Hepatocyte (in vitro differentiated cells): Measurements from ENCODE around the gene NME4. TPM values are rescaled to one million over a fixed set of nuclear protein-coding genes. Genes with fewer than 3 reads are reported as not detected.

Source experiments
- DNase-seq: peaks from one replicate; pipeline ENCODE4 v3.0.0-alpha.2; 2016; ENCODE audit warnings: low spot score
- H2AFZ ChIP-seq: fragments of 200-600 bp; sonication (generic); 2 replicates; pipeline ENCODE4 v1.6.0; 2016; ENCODE audit warnings: antibody characterized with exemption, mild to moderate bottlenecking
- H3K27ac ChIP-seq: fragments of 200-600 bp; sonication (generic); 2 replicates; pipeline ENCODE4 v1.5.1; 2016; ENCODE audit warnings: mild to moderate bottlenecking
- H3K27me3 ChIP-seq: fragments of 200-600 bp; sonication (generic); 2 replicates; pipeline ENCODE4 v1.6.1; 2016
- H3K36me3 ChIP-seq: fragments of 200-600 bp; sonication (generic); replicated peaks from 2 replicates; pipeline ENCODE4 v1.5.1; 2016; ENCODE audit warnings: low read depth; ENCODE audit not compliant: insufficient read depth
- H3K4me1 ChIP-seq: fragments of 200-600 bp; sonication (generic); 2 replicates; pipeline ENCODE4 v1.5.1; 2016; ENCODE audit warnings: mild to moderate bottlenecking, moderate library complexity; ENCODE audit not compliant: insufficient read depth
- H3K4me2 ChIP-seq: fragments of 200-600 bp; sonication (generic); 2 replicates; pipeline ENCODE4 v1.6.0; 2016
- H3K4me3 ChIP-seq: fragments of 200-600 bp; sonication (generic); 2 replicates; pipeline ENCODE4 v1.5.1; 2016; ENCODE audit warnings: mild to moderate bottlenecking
- H3K79me2 ChIP-seq: fragments of 200-600 bp; sonication (generic); 2 replicates; pipeline ENCODE4 v1.6.0; 2017; ENCODE audit warnings: mild to moderate bottlenecking
- H3K9me2 ChIP-seq: fragments of 200-600 bp; sonication (generic); replicated peaks from 2 replicates; pipeline ENCODE4 v1.6.0; 2017; ENCODE audit warnings: mild to moderate bottlenecking; ENCODE audit not compliant: insufficient read depth
- H3K9me3 ChIP-seq: fragments of 200-600 bp; sonication (generic); 2 replicates; pipeline ENCODE4 v1.5.1; 2016; ENCODE audit warnings: low read depth, mild to moderate bottlenecking
- H4K20me1 ChIP-seq: fragments of 200-600 bp; sonication (generic); 2 replicates; pipeline ENCODE4 v1.6.0; 2016; ENCODE audit warnings: mild to moderate bottlenecking; ENCODE audit not compliant: insufficient read depth, poor library complexity, severe bottlenecking
- CTCF ChIP-seq: fragments of 200-600 bp; sonication (generic); IDR thresholded peaks from 2 replicates; pipeline ENCODE4 v1.5.1; 2016; ENCODE audit warnings: antibody characterized with exemption, mild to moderate bottlenecking; ENCODE audit not compliant: poor library complexity
- EZH2 ChIP-seq: fragments of 200-600 bp; sonication (generic); IDR thresholded peaks from 2 replicates; pipeline ENCODE4 v1.6.1; 2016; ENCODE audit warnings: antibody characterized with exemption, mild to moderate bottlenecking, borderline replicate concordance
- EZH2phosphoT487 ChIP-seq: fragments of 200-600 bp; sonication (generic); IDR thresholded peaks from one replicate; pipeline ENCODE4 v1.6.1; 2018; ENCODE audit warnings: antibody characterized with exemption, mild to moderate bottlenecking, low read depth, moderate library complexity; ENCODE audit not compliant: unreplicated experiment, severe bottlenecking
- WGBS: methylation state at CpG from one replicate; pipeline ENCODE4 v1.1.6; 2016; ENCODE audit warnings: low lambda C conversion rate; ENCODE audit errors: missing lambda C conversion rate; 5-methylcytosine and 5-hydroxymethylcytosine counted together
- polyA plus RNA-seq: library from polyadenylated mRNA; unstranded; fragments of >200 nt; fragmentation: Nextera tagmentation; extraction: Ambion mirVana; gene quantifications from 2 replicates; pipeline ENCODE4 v1.2.1, GENCODE V29; 2016
- total RNA-seq: library from RNA; depleted of rRNA; stranded (reverse); fragments of >200 nt; gene quantifications from 2 replicates; pipeline ENCODE4 v1.2.3, GENCODE V29; 2014

NME4 gene
- total and polyA plus RNA-seq, 2 experiments from 2014 or later = 168 to 543 TPM

GRCh38 chr16:366476-366875, 30.5 kb upstream of the NME4 start:
- TF ChIP-seq CTCF = no peak
- TF ChIP-seq EZH2phosphoT487 = no peak
- no peak for TF ChIP-seq EZH2
- DNase-seq = no peak
- H3K4me1 ChIP-seq = peaks cover 4% of the 10 kb centered on the region
- no peak overlapping the region for H3K27ac ChIP-seq
- peaks cover 4% of the 10 kb centered on the region for H3K79me2 ChIP-seq
- no peak overlapping the region for H3K4me3 ChIP-seq
- H3K9me3 ChIP-seq = no peaks in the 10 kb centered on the region
- no peaks in the 10 kb centered on the region for H4K20me1 ChIP-seq
- H2AFZ ChIP-seq = no peak overlapping the region
- no peak overlapping the region for H3K4me2 ChIP-seq
- no peaks in the 10 kb centered on the region for H3K36me3 ChIP-seq
- H3K27me3 ChIP-seq = no peaks in the 10 kb centered on the region
- no peaks in the 10 kb centered on the region for H3K9me2 ChIP-seq
- 92% methylated on average over 10 of the region's 10 CpGs for WGBS

- no peak overlapping the region for H3K27ac ChIP-seq
- no peaks in the 10 kb centered on the region for H3K27me3 ChIP-seq
- peaks cover 4% of the 10 kb centered on the region for H3K4me1 ChIP-seq
- no peaks in the 10 kb centered on the region for H3K9me2 ChIP-seq
- H3K79me2 ChIP-seq = peaks cover 4% of the 10 kb centered on the region
- no peak for DNase-seq
- no peaks in the 10 kb centered on the region for H4K20me1 ChIP-seq
- H3K4me2 ChIP-seq = no peak overlapping the region
- 98% methylated on average over 18 of the region's 18 CpGs for WGBS
- H3K36me3 ChIP-seq = no peaks in the 10 kb centered on the region
- no peak overlapping the region for H2AFZ ChIP-seq
- TF ChIP-seq CTCF (no peak), EZH2 (no peak), EZH2phosphoT487 (no peak)
- H3K9me3 ChIP-seq = no peaks in the 10 kb centered on the region
- H3K4me3 ChIP-seq = no peak overlapping the region
Measured at GRCh38 chr16:367333-367903, 29.6 kb upstream of the NME4 start.

- Histone ChIP-seq H3K36me3 (no peaks in the 10 kb centered on the region), H3K4me3 (no peak overlapping the region), H3K27ac (no peak overlapping the region), H4K20me1 (no peaks in the 10 kb centered on the region), H3K27me3 (no peaks in the 10 kb centered on the region), H3K9me2 (no peaks in the 10 kb centered on the region), H3K4me2 (no peak overlapping the region), H3K9me3 (no peaks in the 10 kb centered on the region), H3K79me2 (peaks cover 4% of the 10 kb centered on the region), H2AFZ (no peak overlapping the region), H3K4me1 (peaks cover 4% of the 10 kb centered on the region)
- no peak for TF ChIP-seq EZH2
- no peak for TF ChIP-seq EZH2phosphoT487
- TF ChIP-seq CTCF = no peak
- no peak for DNase-seq
- 95% methylated on average over 29 of the region's 29 CpGs for WGBS
Measured at GRCh38 chr16:368388-369158, 28.4 kb upstream of the NME4 start.
